ENCODE measurements around the gene CPEB4.

Gene CPEB4

DNA sequence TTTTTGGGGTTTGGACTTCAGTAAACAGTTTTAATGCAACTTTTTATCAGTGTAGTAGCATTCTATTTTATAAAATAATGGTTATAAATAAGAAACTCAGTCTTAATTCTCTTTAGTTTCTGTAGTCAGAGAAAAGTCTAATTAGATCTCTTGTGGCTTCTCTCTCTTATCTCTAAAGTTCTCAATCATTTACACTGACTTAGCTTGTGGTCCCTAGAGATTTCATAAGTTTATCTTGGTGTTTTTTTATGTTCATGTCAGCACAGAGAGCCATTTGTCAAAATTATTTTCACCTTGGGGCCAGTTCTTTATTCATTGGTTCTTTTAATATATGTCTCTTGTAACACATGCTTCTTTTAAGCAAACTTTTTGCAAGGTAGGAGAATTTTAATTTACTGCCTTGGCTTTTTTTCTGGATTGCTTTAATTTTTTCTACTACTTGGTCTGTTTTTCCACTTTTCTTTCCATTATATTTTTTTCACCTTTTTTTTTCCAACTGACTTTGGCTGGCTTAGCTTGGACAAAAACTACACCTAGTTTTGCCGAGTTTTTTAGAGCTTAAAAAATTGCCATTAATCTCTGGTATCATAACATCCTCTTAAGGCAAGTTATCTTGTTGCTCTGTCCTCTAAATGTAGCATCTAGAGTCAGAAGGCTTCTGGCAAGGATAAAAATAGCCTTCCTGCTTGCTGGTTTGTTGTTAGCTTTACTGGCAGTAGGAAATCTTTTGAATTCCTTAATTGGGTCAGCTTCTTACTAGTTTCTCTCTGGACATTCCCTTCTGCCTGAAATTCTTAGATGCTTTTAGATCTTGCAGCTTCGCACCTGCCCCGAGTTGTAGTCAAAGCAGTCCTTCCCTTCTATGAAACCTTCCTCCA, 35.3 kb downstream of the CPEB4 start:
- Mint-ChIP-seq H3K9me3 (no peaks in the 10 kb centered on the region), H3K4me3 (no peak overlapping the region), H3K4me1 (ENCODE audit: low read depth) (peaks cover 34% of the 10 kb centered on the region), H3K36me3 (ENCODE audit: low read depth) (peaks cover 2% of the 10 kb centered on the region), H3K27ac (no peak overlapping the region), H3K27me3 (no peaks in the 10 kb centered on the region)
- no peak for DNase-seq

DNA sequence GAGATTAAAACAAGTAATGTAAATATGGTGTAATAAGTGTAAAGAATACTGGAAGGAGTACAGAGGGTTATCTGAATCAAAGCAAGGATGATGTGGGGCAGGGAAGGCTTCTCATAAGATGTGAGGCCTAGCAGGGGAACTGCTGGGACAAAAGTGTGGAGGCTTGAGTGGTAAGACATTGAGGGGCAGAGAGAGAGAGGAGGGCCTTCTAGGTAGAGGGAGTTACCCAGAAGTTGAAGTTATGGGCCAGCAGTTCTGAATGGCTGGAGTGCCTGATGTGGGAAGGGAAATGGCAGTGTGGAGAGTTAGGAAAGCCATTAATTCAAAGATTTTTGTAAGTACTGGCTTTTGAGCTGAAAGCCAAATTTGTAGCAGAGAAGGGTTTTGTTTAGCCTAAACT, 36.8 kb downstream of the CPEB4 start:
- no peaks in the 10 kb centered on the region for H3K27me3 Mint-ChIP-seq
- H3K4me1 Mint-ChIP-seq (ENCODE audit: low read depth), result peaks cover 41% of the 10 kb centered on the region
- H3K4me3 Mint-ChIP-seq, result no peak overlapping the region
- H3K36me3 Mint-ChIP-seq (ENCODE audit: low read depth), result peaks cover 7% of the 10 kb centered on the region
- no peak overlapping the region for H3K27ac Mint-ChIP-seq
- no peak for DNase-seq
- no peaks in the 10 kb centered on the region for H3K9me3 Mint-ChIP-seq

DNA sequence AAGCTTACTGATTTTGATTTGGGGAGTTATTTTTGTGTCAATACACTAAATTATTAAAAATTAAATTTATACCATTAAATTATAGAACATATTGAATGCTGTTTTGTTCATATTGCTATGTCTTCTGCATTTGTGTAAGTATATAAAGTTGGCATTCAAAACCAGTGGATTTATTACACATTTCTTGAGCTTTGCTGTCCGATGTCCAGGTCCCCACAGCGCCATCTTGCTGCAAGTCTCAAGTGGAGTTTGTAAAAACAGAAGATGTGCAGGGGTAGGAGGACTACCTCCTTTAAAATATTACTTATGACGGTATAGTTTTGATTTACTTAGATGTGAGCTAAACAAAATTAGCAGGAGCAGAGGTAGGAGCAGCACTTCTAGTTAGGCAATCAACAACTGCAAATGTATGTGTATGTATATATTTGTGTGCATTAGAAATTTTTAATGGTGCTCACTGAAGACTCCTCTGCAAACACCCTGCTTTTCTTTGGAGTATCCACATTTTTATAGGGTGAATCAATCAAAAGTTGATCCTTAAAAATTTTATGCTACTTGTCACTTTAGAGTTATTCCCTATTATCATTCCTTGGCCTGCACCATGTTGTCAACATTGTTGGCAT, 37.4 kb downstream of the CPEB4 start:
- Mint-ChIP-seq H3K9me3 (no peaks in the 10 kb centered on the region), H3K27ac (no peak overlapping the region), H3K27me3 (no peaks in the 10 kb centered on the region), H3K4me3 (no peak overlapping the region), H3K4me1 (ENCODE audit: low read depth) (peaks cover 39% of the 10 kb centered on the region), H3K36me3 (ENCODE audit: low read depth) (peaks cover 8% of the 10 kb centered on the region)
- DNase-seq, result peak; percentile 38

- Mint-ChIP-seq H3K4me1 (ENCODE audit: low read depth) (peaks cover 32% of the 10 kb centered on the region), H3K9me3 (no peaks in the 10 kb centered on the region), H3K4me3 (no peak overlapping the region), H3K36me3 (ENCODE audit: low read depth) (peaks cover 8% of the 10 kb centered on the region), H3K27ac (no peak overlapping the region), H3K27me3 (no peaks in the 10 kb centered on the region)
- DNase-seq, result no peak
Observed at GRCh38 chr5:173926359-173926758, 38.2 kb downstream of the CPEB4 start.

GRCh38 chr5:173928871-173929574, 40.9 kb downstream of the CPEB4 start:
- peaks cover 21% of the 10 kb centered on the region for H3K4me1 Mint-ChIP-seq (ENCODE audit: low read depth)
- no peak overlapping the region for H3K4me3 Mint-ChIP-seq
- H3K36me3 Mint-ChIP-seq (ENCODE audit: low read depth), result peaks cover 21% of the 10 kb centered on the region
- no peaks in the 10 kb centered on the region for H3K9me3 Mint-ChIP-seq
- no peak overlapping the region for H3K27ac Mint-ChIP-seq
- DNase-seq, result no peak
- no peaks in the 10 kb centered on the region for H3K27me3 Mint-ChIP-seq

GRCh38 chr5:173932695-173933139, 44.6 kb downstream of the CPEB4 start:
- Mint-ChIP-seq H3K9me3 (no peaks in the 10 kb centered on the region), H3K27me3 (no peaks in the 10 kb centered on the region), H3K4me3 (no peak overlapping the region), H3K36me3 (ENCODE audit: low read depth) (peaks cover 40% of the 10 kb centered on the region), H3K4me1 (ENCODE audit: low read depth) (peaks cover 16% of the 10 kb centered on the region), H3K27ac (no peak overlapping the region)
- DNase-seq, result no peak

DNA sequence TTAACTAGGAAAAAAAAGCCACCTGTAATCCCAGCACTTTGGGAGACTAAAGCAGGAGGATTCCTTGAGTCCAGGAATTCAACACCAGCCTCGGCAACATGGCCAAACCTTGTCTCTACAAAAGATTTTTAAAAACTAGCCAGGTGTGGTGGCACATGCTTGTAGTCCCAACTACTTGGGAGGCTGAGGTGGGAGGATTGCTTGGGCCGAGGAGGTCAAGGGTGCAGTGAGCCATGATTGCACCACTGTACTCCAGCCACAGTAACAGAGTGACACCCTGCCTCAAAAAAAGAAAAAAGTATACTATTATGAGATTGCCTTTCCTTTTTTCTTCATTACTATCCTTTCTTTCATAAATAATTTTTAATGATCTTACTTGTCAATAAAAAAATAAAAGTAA, 45.8 kb downstream of the CPEB4 start:
- H3K9me3 Mint-ChIP-seq, result no peaks in the 10 kb centered on the region
- peaks cover 40% of the 10 kb centered on the region for H3K36me3 Mint-ChIP-seq (ENCODE audit: low read depth)
- no peak overlapping the region for H3K4me3 Mint-ChIP-seq
- H3K4me1 Mint-ChIP-seq (ENCODE audit: low read depth), result peaks cover 12% of the 10 kb centered on the region
- no peak for DNase-seq
- no peak overlapping the region for H3K27ac Mint-ChIP-seq
- H3K27me3 Mint-ChIP-seq, result no peaks in the 10 kb centered on the region

GRCh38 chr5:173935396-173935795, 47.2 kb downstream of the CPEB4 start:
- no peak for DNase-seq
- Mint-ChIP-seq H3K4me3 (no peak overlapping the region), H3K27ac (no peak overlapping the region), H3K4me1 (ENCODE audit: low read depth) (peaks cover 8% of the 10 kb centered on the region), H3K9me3 (no peaks in the 10 kb centered on the region), H3K27me3 (no peaks in the 10 kb centered on the region), H3K36me3 (ENCODE audit: low read depth) (peaks cover 38% of the 10 kb centered on the region)

DNA sequence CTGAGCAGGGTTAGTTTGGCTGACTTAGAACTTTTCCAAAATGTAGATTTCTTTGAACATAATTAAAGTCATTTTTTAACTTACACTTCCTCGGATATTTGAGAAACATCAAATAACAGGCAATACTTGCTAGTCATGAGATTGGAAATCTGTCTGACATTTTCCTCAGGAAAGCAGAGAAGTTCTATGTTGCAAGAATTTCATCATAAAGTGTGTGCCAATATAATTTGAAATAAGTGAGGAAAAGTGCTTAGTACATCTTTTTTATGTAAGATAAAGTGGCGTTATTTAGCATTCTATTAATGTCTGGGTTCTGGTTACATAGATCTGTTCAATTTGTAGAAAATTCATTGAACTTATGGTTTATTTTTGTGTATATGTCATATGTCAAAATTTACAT, 52.1 kb downstream of the CPEB4 start:
- H3K36me3 Mint-ChIP-seq (ENCODE audit: low read depth), result peaks cover 25% of the 10 kb centered on the region
- no peak for DNase-seq
- H3K27ac Mint-ChIP-seq, result no peak overlapping the region
- H3K27me3 Mint-ChIP-seq, result no peaks in the 10 kb centered on the region
- H3K4me1 Mint-ChIP-seq (ENCODE audit: low read depth), result peaks cover 6% of the 10 kb centered on the region
- H3K9me3 Mint-ChIP-seq, result no peaks in the 10 kb centered on the region
- H3K4me3 Mint-ChIP-seq, result no peak overlapping the region

- H3K9me3 Mint-ChIP-seq, result no peaks in the 10 kb centered on the region
- no peak overlapping the region for H3K4me3 Mint-ChIP-seq
- H3K27ac Mint-ChIP-seq, result no peak overlapping the region
- peaks cover 26% of the 10 kb centered on the region for H3K36me3 Mint-ChIP-seq (ENCODE audit: low read depth)
- peaks cover 5% of the 10 kb centered on the region for H3K4me1 Mint-ChIP-seq (ENCODE audit: low read depth)
- DNase-seq, result no peak
- no peaks in the 10 kb centered on the region for H3K27me3 Mint-ChIP-seq
Observed at GRCh38 chr5:173941102-173941501, 53.0 kb downstream of the CPEB4 start.

DNA sequence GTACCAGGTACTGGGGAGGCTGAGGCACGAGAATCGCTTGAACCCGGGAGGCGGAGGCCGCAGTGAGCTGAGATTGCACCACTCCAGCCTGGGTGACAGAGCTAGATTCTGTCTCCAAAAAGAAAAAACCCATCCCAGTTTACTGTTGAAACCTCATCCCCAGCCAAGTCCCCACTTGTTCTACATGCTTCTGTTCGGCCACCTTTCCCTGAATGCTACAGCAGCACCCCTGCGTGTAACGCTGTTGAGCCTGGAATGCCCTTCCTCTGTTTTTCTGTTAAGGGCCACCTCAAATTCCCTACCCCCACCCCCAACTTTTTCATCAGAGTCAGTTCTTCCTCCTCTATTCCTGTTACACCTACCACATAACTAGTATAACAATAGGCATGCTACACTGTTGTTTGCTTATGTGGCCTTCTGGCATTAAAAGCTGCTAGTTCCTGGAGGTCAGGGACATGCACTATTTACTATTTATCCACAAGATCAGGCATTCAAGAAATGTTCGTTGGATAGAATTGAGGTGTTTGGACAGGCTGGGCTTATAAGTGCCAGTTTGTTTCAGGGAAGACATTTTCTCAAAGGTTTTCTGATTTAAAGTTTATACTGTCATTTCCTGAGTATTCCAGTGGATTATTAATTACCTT, 53.7 kb downstream of the CPEB4 start:
- Mint-ChIP-seq H3K27me3 (no peaks in the 10 kb centered on the region), H3K4me1 (ENCODE audit: low read depth) (peaks cover 5% of the 10 kb centered on the region), H3K27ac (no peak overlapping the region)

DNA sequence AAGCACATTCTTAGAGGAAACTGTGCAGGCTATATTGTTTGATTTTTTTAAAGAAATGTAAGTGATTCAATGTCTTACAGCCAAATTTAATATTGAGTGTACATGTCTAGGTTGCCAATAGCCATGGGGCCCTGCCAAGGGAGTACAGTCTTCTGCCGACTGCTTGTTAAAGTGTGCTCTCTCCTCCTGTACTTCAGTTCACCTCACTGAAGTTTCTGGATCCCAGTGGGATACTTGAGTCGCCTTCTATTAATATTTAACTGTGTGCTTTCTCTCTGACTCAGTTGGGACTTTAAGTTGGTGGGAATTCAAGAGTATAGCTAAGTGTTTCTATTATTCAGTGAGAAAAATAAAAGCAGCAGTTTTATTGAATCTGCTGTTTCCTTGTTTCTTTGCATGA, 56.4 kb downstream of the CPEB4 start:
- Mint-ChIP-seq H3K9me3 (no peaks in the 10 kb centered on the region), H3K4me3 (no peak overlapping the region), H3K27me3 (no peaks in the 10 kb centered on the region), H3K36me3 (ENCODE audit: low read depth) (peaks cover 48% of the 10 kb centered on the region), H3K27ac (no peak overlapping the region), H3K4me1 (ENCODE audit: low read depth) (peaks cover 3% of the 10 kb centered on the region)
- no peak for DNase-seq

More for the DNA sequence above, 53.7 kb downstream of the CPEB4 start:
- no peaks in the 10 kb centered on the region for H3K9me3 Mint-ChIP-seq
- H3K36me3 Mint-ChIP-seq (ENCODE audit: low read depth), result peaks cover 31% of the 10 kb centered on the region
- no peak overlapping the region for H3K4me3 Mint-ChIP-seq
- DNase-seq, result no peak

GRCh38 chr5:173945160-173945559, 57.0 kb downstream of the CPEB4 start:
- Mint-ChIP-seq H3K4me1 (ENCODE audit: low read depth) (peaks cover 3% of the 10 kb centered on the region), H3K27me3 (no peaks in the 10 kb centered on the region), H3K4me3 (no peak overlapping the region), H3K36me3 (ENCODE audit: low read depth) (peaks cover 53% of the 10 kb centered on the region), H3K9me3 (no peaks in the 10 kb centered on the region), H3K27ac (no peak overlapping the region)
- no peak for DNase-seq

- Mint-ChIP-seq H3K4me1 (ENCODE audit: low read depth) (peaks cover 3% of the 10 kb centered on the region), H3K4me3 (no peak overlapping the region), H3K27ac (no peak overlapping the region), H3K9me3 (no peaks in the 10 kb centered on the region), H3K36me3 (ENCODE audit: low read depth) (peaks cover 61% of the 10 kb centered on the region), H3K27me3 (no peaks in the 10 kb centered on the region)
- no peak for DNase-seq
Observed at GRCh38 chr5:173946323-173946722, 58.2 kb downstream of the CPEB4 start.

Data from activated T-cell treated with anti-CD3 and anti-CD28 coated beads, Interleukin-2, amount 50 U/mL, for 24 hours (primary cell).